WTC11 (cell line): ENCODE measurements around the gene LRIG1. TPM values are rescaled to one million over a fixed set of nuclear protein-coding genes. Genes with fewer than 3 reads are reported as not detected.

Source experiments
- ATAC-seq: fragments of 200-7000 bp; cut with Tn5 transposase; 2 replicates; pipeline ENCODE4 v1.10.0; 2021; ENCODE audit warnings: mild to moderate bottlenecking, moderate library complexity
- CTCF ChIA-PET: fragments of 300-600 bp; sonication (Branson Sonifier 250); formaldehyde crosslinking; loops from one replicate; lab custom pipeline; 2021; ENCODE audit warnings: antibody characterized with exemption; lab: Charles Lee
- POLR2A ChIA-PET: fragments of 350-600 bp; sonication (Branson Sonifier 250); formaldehyde crosslinking; loops from one replicate; lab custom pipeline; 2021; ENCODE audit warnings: antibody characterized with exemption; lab: Charles Lee
- DNase-seq: peaks from one replicate; pipeline ENCODE4 v3.0.0; 2021; ENCODE audit warnings: low spot score
- H3K27ac Mint-ChIP-seq: 2 replicates; pipeline ENCODE4 v1.8.0; 2021; ENCODE audit warnings: mixed read lengths
- H3K27me3 Mint-ChIP-seq: 2 replicates; pipeline ENCODE4 v1.8.0; 2021; ENCODE audit warnings: low read depth, mild to moderate bottlenecking, moderate library complexity, mixed read lengths
- H3K36me3 Mint-ChIP-seq: 2 replicates; pipeline ENCODE4 v1.8.0; 2021; ENCODE audit warnings: mixed read lengths
- H3K4me1 Mint-ChIP-seq: 2 replicates; pipeline ENCODE4 v1.8.0; 2022; ENCODE audit warnings: mixed read lengths
- H3K4me3 Mint-ChIP-seq: 2 replicates; pipeline ENCODE4 v1.8.0; 2021; ENCODE audit warnings: mild to moderate bottlenecking, moderate library complexity, mixed read lengths
- H3K9me3 Mint-ChIP-seq: 2 replicates; pipeline ENCODE4 v1.8.0; 2021; ENCODE audit warnings: mixed read lengths
- ATF1 ChIP-seq: sonication (generic); formaldehyde crosslinking; IDR thresholded peaks from 2 replicates; pipeline ENCODE4 v1.8.1; 2023; ENCODE audit warnings: mild to moderate bottlenecking, moderate library complexity, missing genetic modification reagents
- CBFB ChIP-seq: sonication (generic); formaldehyde crosslinking; IDR thresholded peaks from 2 replicates; pipeline ENCODE4 v1.8.1; 2022; ENCODE audit warnings: mild to moderate bottlenecking, low read depth, missing genetic modification reagents
- CREB1 ChIP-seq: sonication (generic); formaldehyde crosslinking; IDR thresholded peaks from 2 replicates; pipeline ENCODE4 v1.8.0; 2023; ENCODE audit warnings: mild to moderate bottlenecking, missing genetic modification reagents
- CREM ChIP-seq: sonication (generic); formaldehyde crosslinking; IDR thresholded peaks from 2 replicates; pipeline ENCODE4 v1.8.1; 2022; ENCODE audit warnings: mild to moderate bottlenecking, missing genetic modification reagents, moderate library complexity
- EMX1 ChIP-seq: fragments of 250-450 bp; sonication (Bioruptor Pico); IDR thresholded peaks from 2 replicates; pipeline ENCODE4 v1.8.0; 2021; ENCODE audit warnings: mild to moderate bottlenecking
- HMGA2 ChIP-seq: fragments of 250-450 bp; sonication (Bioruptor Pico); IDR thresholded peaks from 2 replicates; pipeline ENCODE4 v1.4.0; 2021; ENCODE audit warnings: mild to moderate bottlenecking, moderate library complexity
- IRF2 ChIP-seq: sonication (generic); formaldehyde crosslinking; IDR thresholded peaks from 2 replicates; pipeline ENCODE4 v1.8.0; 2022; ENCODE audit warnings: low read depth, missing genetic modification reagents, borderline replicate concordance
- NR2C2 ChIP-seq: sonication (generic); formaldehyde crosslinking; IDR thresholded peaks from 2 replicates; pipeline ENCODE4 v1.8.0; 2022; ENCODE audit warnings: mild to moderate bottlenecking, missing genetic modification reagents
- NR3C1 ChIP-seq: sonication (generic); formaldehyde crosslinking; conservative IDR thresholded peaks from 2 replicates; pipeline ENCODE4 v1.8.1; 2023; ENCODE audit warnings: low read depth, mild to moderate bottlenecking, missing genetic modification reagents
- OVOL2 ChIP-seq: fragments of 250-450 bp; sonication (Bioruptor Pico); IDR thresholded peaks from 2 replicates; pipeline ENCODE4 v1.9.0; 2021; ENCODE audit warnings: mild to moderate bottlenecking, borderline replicate concordance
- SMAD3 ChIP-seq: sonication (generic); formaldehyde crosslinking; IDR thresholded peaks from 2 replicates; pipeline ENCODE4 v1.8.0; 2022; ENCODE audit warnings: missing genetic modification reagents, mild to moderate bottlenecking, borderline replicate concordance
- SMAD4 ChIP-seq: sonication (generic); formaldehyde crosslinking; IDR thresholded peaks from 2 replicates; pipeline ENCODE4 v1.8.0; 2022; ENCODE audit warnings: mild to moderate bottlenecking, missing genetic modification reagents
- SOX15 ChIP-seq: fragments of 250-450 bp; sonication (Bioruptor Pico); IDR thresholded peaks from 2 replicates; pipeline ENCODE4 v1.9.0; 2021; ENCODE audit warnings: mild to moderate bottlenecking
- SP1 ChIP-seq: sonication (generic); formaldehyde crosslinking; conservative IDR thresholded peaks from 2 replicates; pipeline ENCODE4 v1.8.1; 2022; ENCODE audit warnings: missing genetic modification reagents
- TCF7 ChIP-seq: sonication (generic); formaldehyde crosslinking; IDR thresholded peaks from 2 replicates; pipeline ENCODE4 v1.8.0; 2022; ENCODE audit warnings: mild to moderate bottlenecking, low read depth, missing genetic modification reagents, moderate library complexity
- ZNF138 ChIP-seq: sonication (generic); formaldehyde crosslinking; conservative IDR thresholded peaks from 2 replicates; pipeline ENCODE4 v1.8.1; 2022; ENCODE audit warnings: mild to moderate bottlenecking, moderate library complexity, missing genetic modification reagents
- total RNA-seq: library from RNA; stranded (reverse); gene quantifications from 3 replicates; pipeline ENCODE4 v1.2.3, GENCODE V29; 2021
- TF ChIP-seq, protein P1 (sequence below): fragments of 250-450 bp; sonication (Bioruptor Pico); IDR thresholded peaks from 2 replicates; pipeline ENCODE4 v2.1.2; 2022; ENCODE audit warnings: mild to moderate bottlenecking, moderate library complexity
- TF ChIP-seq, protein P2 (sequence below): sonication (generic); formaldehyde crosslinking; IDR thresholded peaks from 2 replicates; pipeline ENCODE4 v1.8.0; 2022; ENCODE audit warnings: mild to moderate bottlenecking, missing genetic modification reagents
- TF ChIP-seq, protein P3 (sequence below): fragments of 200-600 bp; IDR thresholded peaks from 2 replicates; pipeline ENCODE4 v1.8.0; 2022; ENCODE audit warnings: antibody characterized with exemption
- TF ChIP-seq, protein P4 (sequence below): sonication (generic); formaldehyde crosslinking; IDR thresholded peaks from 2 replicates; pipeline ENCODE4 v1.8.1; 2023; ENCODE audit warnings: mild to moderate bottlenecking, missing genetic modification reagents

LRIG1 gene
- total RNA-seq, 1 experiment from 2014 or later = 105 TPM

DNA sequence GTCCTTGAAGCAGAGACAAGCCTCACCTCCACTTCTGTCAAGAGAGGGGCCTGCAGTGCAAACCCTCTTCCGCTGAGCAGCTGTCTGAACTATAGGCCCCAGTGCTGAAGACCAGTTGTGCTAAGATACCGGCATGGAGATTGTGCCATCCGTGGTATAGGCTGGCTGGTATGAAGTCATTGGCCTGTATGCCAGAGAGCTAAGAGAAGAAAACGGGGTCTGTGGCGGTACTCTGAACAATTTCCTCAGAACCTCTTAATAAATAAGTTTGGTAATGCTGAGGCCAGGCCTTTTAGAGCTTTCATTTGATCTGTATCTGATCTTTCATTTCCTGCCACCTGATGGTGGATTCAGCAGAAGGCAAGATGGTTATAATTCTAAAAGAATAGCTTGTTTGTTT lies 123.0 kb downstream of the LRIG1 start (continued):
- TF ChIP-seq, protein P1, sequence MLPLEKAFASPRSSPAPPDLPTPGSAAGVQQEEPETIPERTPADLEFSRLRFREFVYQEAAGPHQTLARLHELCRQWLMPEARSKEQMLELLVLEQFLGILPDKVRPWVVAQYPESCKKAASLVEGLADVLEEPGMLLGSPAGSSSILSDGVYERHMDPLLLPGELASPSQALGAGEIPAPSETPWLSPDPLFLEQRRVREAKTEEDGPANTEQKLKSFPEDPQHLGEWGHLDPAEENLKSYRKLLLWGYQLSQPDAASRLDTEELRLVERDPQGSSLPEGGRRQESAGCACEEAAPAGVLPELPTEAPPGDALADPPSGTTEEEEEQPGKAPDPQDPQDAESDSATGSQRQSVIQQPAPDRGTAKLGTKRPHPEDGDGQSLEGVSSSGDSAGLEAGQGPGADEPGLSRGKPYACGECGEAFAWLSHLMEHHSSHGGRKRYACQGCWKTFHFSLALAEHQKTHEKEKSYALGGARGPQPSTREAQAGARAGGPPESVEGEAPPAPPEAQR (CRISPR knock-in tag) = no peak
- TF ChIP-seq SP1 (CRISPR knock-in tag) (no peak), CREM (CRISPR knock-in tag) (no peak), ATF1 (CRISPR knock-in tag) (no peak)

DNA sequence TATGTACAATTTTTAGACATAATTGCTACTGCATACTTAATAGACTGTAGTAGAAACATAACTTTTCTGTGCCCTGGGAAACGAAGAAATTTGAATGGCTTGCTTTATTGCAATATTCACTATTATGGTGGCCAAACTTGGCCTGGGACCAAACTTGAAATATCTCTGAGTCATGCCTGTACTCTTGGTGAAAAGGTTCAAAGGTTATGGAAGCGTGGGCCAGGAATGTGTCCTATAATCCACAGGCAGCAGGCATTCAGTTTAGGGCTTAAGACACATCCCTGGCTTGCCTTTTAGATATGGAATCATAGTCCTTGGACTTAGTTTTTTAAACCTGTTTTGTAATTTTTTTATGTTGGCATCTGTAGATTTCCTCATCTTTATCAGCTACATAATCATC lies 124.3 kb downstream of the LRIG1 start:
- DNase-seq = no peak
- peaks cover 15% of the 10 kb centered on the region for H3K4me1 Mint-ChIP-seq
- TF ChIP-seq SMAD4 (CRISPR knock-in tag) = no peak
- TF ChIP-seq, all 79 proteins: peak for 0
- ChIA-PET CTCF (no interaction called here), POLR2A (no interaction called here)
- H3K9me3 Mint-ChIP-seq = no peaks in the 10 kb centered on the region
- no peak overlapping the region for H3K4me3 Mint-ChIP-seq
- H3K27me3 Mint-ChIP-seq = no peaks in the 10 kb centered on the region
- no peak for ATAC-seq
- no peak overlapping the region for H3K27ac Mint-ChIP-seq
- peaks cover 58% of the 10 kb centered on the region for H3K36me3 Mint-ChIP-seq

DNA sequence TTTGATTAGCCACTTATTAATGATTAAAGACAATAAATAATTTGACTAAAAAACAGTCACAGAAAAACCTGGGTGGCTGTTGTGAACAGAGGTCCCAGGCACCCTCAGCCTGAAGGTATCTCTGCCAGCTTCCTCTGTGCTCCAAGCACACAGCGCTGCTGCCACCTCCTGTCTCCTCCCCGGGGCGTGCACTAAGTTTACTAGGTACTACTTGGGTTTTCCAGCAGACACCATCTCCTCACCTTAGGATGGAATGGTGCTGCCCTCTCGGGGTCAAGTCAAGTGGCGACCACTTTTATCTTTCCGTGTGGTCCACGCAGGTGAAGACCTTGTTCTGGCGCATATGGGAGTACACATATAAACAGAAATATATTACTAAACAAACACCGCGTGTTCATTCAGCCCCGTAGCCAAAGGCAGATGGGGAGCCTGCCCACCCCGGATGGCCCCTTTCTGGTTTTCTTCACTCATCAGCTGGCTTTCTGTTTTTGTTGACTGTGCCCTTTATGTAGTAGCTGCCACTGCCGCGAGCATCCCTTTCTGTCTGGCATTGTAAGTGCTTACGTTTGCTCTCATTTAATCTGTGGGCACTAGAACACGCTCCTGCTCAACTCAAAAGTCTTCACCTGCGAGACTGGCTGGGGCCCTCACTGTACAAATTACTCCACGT lies 128.0 kb downstream of the LRIG1 start:
- Mint-ChIP-seq H3K36me3 (peaks cover 22% of the 10 kb centered on the region), H3K27me3 (no peaks in the 10 kb centered on the region), H3K4me3 (no peak overlapping the region), H3K9me3 (no peaks in the 10 kb centered on the region), H3K4me1 (no peaks in the 10 kb centered on the region), H3K27ac (no peak overlapping the region)
- CTCF ChIA-PET = interaction anchor here (0.6 to 5.3 kb wide), 16 partner anchors 10 to 486 kb away, joined by 3 to 54 read pairs (median 4); no protein-coding TSS in a partner anchor
- peak; percentile 77 for DNase-seq
- no peak for TF ChIP-seq ATF1 (CRISPR knock-in tag)
- no peak for TF ChIP-seq NR2C2 (CRISPR knock-in tag)
- TF ChIP-seq, protein P1 (CRISPR knock-in tag) = no peak
- TF ChIP-seq, protein P2, sequence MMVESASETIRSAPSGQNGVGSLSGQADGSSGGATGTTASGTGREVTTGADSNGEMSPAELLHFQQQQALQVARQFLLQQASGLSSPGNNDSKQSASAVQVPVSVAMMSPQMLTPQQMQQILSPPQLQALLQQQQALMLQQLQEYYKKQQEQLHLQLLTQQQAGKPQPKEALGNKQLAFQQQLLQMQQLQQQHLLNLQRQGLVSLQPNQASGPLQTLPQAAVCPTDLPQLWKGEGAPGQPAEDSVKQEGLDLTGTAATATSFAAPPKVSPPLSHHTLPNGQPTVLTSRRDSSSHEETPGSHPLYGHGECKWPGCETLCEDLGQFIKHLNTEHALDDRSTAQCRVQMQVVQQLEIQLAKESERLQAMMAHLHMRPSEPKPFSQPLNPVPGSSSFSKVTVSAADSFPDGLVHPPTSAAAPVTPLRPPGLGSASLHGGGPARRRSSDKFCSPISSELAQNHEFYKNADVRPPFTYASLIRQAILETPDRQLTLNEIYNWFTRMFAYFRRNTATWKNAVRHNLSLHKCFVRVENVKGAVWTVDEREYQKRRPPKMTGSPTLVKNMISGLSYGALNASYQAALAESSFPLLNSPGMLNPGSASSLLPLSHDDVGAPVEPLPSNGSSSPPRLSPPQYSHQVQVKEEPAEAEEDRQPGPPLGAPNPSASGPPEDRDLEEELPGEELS (CRISPR knock-in tag) = no peak
- TF ChIP-seq IRF2 (CRISPR knock-in tag) = no peak
- TF ChIP-seq EMX1 (CRISPR knock-in tag) = no peak
- TF ChIP-seq CBFB = no peak
- TF ChIP-seq CREB1 (CRISPR knock-in tag) = no peak
- TF ChIP-seq SMAD3 (CRISPR knock-in tag) = no peak
- no peak for TF ChIP-seq OVOL2 (CRISPR knock-in tag)
- TF ChIP-seq, all 79 proteins: peak for 0
- POLR2A ChIA-PET = no interaction called here
- peak; percentile 98 for ATAC-seq

DNA sequence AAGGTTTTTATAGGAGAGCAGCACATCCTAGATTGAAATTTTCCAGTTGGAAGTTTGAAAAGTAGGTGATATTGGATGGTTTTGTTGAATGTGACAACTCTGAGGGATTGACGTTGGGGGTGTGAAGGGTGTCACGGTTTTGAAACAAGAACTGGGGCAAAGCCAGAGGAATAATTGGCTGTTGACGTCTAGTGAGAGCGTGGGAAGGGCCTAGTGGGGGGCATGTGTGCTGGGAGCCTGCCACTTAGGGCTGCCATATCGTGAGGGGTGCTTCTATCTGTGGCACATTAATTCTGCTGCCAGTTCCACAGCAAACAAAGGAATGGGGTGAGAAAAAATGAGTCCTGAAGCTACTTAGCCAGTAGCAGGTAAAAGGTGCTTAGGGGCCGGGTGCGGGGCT lies 129.4 kb downstream of the LRIG1 start:
- Mint-ChIP-seq H3K27ac (no peak overlapping the region), H3K36me3 (peaks cover 9% of the 10 kb centered on the region), H3K4me1 (peaks cover 7% of the 10 kb centered on the region), H3K4me3 (no peak overlapping the region), H3K9me3 (no peaks in the 10 kb centered on the region), H3K27me3 (no peaks in the 10 kb centered on the region)
- CTCF ChIA-PET = interaction anchor here (0.6 to 5.3 kb wide), 4 partner anchors 23 to 118 kb away, joined by 3 to 54 read pairs (median 22); no protein-coding TSS in a partner anchor
- POLR2A ChIA-PET = interaction anchor here (0.8 kb wide), 1 partner anchor 36 kb away, joined by 3 read pairs; no protein-coding TSS in a partner anchor
- DNase-seq (no peak), ATAC-seq (no peak)
- TF ChIP-seq, protein P3, sequence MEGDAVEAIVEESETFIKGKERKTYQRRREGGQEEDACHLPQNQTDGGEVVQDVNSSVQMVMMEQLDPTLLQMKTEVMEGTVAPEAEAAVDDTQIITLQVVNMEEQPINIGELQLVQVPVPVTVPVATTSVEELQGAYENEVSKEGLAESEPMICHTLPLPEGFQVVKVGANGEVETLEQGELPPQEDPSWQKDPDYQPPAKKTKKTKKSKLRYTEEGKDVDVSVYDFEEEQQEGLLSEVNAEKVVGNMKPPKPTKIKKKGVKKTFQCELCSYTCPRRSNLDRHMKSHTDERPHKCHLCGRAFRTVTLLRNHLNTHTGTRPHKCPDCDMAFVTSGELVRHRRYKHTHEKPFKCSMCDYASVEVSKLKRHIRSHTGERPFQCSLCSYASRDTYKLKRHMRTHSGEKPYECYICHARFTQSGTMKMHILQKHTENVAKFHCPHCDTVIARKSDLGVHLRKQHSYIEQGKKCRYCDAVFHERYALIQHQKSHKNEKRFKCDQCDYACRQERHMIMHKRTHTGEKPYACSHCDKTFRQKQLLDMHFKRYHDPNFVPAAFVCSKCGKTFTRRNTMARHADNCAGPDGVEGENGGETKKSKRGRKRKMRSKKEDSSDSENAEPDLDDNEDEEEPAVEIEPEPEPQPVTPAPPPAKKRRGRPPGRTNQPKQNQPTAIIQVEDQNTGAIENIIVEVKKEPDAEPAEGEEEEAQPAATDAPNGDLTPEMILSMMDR = no peak
- TF ChIP-seq ZNF138 = no peak
- TF ChIP-seq TCF7 (CRISPR knock-in tag) = no peak
- no peak for TF ChIP-seq CREB1 (CRISPR knock-in tag)
- TF ChIP-seq, protein P4, sequence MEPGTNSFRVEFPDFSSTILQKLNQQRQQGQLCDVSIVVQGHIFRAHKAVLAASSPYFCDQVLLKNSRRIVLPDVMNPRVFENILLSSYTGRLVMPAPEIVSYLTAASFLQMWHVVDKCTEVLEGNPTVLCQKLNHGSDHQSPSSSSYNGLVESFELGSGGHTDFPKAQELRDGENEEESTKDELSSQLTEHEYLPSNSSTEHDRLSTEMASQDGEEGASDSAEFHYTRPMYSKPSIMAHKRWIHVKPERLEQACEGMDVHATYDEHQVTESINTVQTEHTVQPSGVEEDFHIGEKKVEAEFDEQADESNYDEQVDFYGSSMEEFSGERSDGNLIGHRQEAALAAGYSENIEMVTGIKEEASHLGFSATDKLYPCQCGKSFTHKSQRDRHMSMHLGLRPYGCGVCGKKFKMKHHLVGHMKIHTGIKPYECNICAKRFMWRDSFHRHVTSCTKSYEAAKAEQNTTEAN (CRISPR knock-in tag) = no peak
- no peak for TF ChIP-seq SOX15 (CRISPR knock-in tag)
- TF ChIP-seq HMGA2 (CRISPR knock-in tag) = no peak
- TF ChIP-seq NR3C1 (CRISPR knock-in tag) = no peak
